NK-92 (cell line): ENCODE data around the gene PAFAH1B1.
"Not testable (repeated sequence)": the region's sequence is repeated elsewhere in the genome, so short reads cannot be mapped to it uniquely, and the experiment has no call there.

Source experiments
- DNase-seq: peaks from one replicate; lab custom pipeline; 2025; ENCODE audit not compliant: unreplicated experiment; lab: John Stamatoyannopoulos, UW

Gene PAFAH1B1

GRCh38 chr17:2634361-2634960 is 41.0 kb downstream of the PAFAH1B1 start:
- no peak for DNase-seq

- DNase-seq, result no peak
These were observed 41.8 kb downstream of the PAFAH1B1 start for GRCh38 chr17:2635241-2635640.

- no peak for DNase-seq
These were observed 42.2 kb downstream of the PAFAH1B1 start for GRCh38 chr17:2635675-2636074.

DNA sequence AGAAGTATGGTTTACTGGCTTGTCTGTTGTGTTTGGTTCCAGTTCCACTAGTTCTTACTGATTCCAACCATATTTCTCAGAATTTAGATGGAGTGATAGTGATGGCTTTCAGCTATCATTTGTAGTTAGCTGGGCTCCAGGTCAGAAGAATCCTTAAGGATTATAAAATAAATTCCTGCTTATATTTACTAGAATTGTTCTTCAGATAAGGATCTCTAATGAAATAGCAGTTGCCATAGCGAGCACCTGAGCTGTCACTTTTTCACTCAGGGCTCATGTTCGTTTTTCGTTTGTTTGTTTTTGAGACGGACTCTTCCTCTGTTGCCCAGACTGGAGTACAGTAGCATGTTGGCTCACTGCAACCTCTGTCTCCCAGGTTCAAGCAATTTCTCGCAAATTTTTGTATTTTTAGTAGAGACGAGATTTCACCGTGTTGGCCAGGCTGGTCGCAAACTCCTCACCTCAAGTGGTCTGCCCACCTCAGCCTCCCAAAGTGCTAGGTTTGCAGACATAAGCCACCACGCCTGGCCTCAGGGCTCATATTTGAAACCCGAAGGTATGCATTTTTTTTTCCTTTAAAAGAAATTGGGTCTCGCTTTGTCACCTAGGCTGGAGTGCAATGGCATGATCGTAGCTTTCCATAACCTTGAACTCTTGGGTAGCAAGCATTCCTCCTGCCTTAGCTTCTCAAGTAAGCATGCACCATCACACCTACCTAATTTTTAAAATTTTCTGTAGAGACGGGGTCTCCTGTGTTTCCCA is 42.9 kb downstream of the PAFAH1B1 start:
- DNase-seq, result no peak

- no peak for DNase-seq
These were observed 44.0 kb downstream of the PAFAH1B1 start for GRCh38 chr17:2637422-2637821.

GRCh38 chr17:2644971-2645370 is 51.5 kb downstream of the PAFAH1B1 start:
- DNase-seq, result no peak

DNA sequence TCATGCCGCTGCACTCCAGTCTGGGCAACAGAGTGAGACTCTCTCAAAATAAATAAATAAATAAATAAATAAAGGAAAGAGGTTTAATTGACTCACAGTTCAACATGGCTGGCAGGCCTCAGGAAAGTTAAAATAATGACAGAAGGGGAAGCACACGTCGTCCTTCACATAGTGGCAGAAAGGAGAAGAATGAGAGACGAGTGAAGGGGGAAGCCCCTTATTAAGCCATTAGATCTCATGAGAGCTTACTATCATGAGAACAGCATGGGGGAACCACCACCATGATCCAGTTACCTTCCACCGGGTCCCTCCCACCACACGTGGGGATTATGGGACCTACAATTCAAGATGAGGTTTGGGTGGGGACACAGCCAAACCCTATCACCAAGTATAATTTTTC is 54.5 kb downstream of the PAFAH1B1 start:
- no peak for DNase-seq

DNA sequence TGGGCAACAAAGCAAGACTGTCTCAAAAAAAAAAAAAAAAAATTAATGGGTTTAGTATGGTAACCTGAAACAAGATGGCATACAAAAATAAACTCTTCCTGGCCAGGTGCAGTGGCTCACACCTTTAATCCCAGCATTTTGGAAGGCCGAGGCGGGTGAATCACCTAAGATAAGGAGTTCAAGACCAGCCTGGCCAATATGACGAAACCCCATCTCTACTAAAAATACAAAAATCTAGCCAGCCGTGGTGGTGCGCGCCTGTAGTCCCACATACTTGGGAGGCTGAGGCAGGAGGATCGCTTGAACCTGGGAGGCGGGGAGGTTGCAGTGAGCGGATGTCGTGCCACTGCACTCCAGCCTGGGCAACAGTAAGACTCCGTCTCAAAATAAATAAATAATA is 55.7 kb downstream of the PAFAH1B1 start:
- no peak for DNase-seq

GRCh38 chr17:2652911-2653310 is 59.5 kb downstream of the PAFAH1B1 start:
- not testable (repeated sequence) for DNase-seq

GRCh38 chr17:2655546-2655945 is 62.1 kb downstream of the PAFAH1B1 start:
- no peak for DNase-seq

DNA sequence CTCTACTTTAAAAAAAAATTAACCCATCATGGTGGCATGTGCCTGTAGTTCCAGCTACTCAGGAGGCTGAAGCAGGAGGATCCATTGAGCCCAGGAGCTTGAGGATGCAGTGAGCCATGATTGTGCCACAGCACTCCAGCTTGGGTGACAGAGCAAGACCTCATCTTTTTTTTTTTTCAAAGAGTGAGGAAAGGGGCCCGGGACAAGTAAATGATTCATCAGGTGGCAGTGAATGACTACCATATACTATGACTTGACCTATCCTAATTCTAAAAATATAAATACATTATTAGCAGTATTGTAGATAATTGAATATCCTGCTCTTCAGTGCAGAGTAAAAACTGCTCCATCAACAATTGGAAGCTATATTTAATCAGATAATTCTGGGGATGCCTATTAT is 62.8 kb downstream of the PAFAH1B1 start:
- DNase-seq, result no peak

- not testable (repeated sequence) for DNase-seq
These were observed 65.9 kb downstream of the PAFAH1B1 start for GRCh38 chr17:2659337-2659736.

DNA sequence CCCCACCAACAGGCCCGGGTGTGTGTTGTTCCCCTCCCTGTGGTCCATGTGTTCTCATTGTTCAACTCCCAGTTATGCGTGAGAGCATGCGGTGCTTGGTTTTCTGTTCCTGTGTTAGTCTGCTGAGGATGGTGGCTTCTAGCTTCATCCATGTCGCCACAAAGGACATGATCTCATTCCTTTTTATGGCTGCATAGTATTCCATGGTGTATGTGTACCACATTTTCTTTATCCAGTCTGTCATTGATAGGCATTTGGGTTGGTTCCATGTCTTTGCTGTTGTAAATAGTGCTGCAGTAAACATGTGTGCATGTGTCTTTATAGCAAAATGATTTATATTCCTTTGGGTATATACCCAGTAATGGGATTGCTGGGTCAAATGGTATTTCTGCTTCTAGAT is 67.0 kb downstream of the PAFAH1B1 start:
- DNase-seq, result not testable (repeated sequence)

DNA sequence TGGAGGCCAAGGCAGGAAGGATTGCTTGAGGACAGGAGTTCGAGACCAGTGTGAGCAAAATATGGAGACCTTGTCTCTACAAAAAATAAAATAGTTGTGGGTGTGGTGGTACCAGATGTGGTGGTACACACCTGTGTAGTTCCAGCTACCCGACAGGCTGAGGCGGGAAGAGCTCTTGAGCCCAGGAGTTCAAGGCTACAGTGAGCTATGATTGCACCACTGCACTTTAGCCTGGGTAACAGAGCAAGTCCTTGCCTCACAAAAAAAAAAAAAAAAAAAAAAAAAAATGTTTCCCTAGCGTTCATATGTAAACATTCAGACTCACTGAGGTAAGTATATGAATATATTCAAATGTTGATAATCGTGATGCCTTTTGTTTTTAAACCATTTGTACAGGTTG is 78.6 kb downstream of the PAFAH1B1 start:
- DNase-seq, result no peak

- not testable (repeated sequence) for DNase-seq
These were observed 85.8 kb downstream of the PAFAH1B1 start for GRCh38 chr17:2679247-2679646.

DNA sequence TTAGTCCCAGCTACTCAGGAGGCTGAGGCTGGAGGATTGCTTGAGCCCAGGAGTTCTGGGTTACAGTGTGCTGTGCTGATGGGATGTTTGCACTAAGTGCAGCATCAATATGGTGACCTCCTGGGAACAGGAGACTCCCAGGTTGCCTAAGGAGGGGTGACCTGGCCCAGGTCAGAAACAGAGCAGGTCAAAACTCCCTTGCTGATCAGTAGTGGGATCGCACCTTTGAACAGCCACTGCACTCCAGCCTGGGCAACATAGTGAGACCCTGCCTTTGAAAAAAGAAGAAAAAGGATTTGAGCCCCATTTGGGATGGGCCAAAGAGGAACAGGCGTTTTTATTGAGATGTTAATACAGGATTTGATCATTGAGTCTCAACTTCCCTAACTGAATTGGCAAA is 87.5 kb downstream of the PAFAH1B1 start:
- DNase-seq, result no peak

DNA sequence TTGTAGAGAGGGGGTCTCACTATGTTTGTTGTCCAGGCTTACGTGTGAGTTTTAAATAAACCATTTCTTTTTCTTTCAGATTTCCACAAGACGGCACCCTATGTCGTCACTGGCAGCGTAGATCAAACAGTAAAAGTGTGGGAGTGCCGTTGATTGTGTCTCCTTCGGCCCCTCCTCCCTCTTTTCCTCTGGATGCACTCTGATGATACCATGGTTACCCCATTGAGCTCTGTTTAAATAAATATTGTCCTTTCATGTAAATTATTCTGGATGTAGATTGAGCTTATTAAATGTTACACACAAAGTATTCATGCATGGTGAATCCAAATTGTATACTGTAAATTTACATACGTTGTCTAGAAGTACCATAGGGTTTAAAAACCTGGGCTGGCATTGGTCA is 88.2 kb downstream of the PAFAH1B1 start:
- no peak for DNase-seq

GRCh38 chr17:2682176-2682938 is 88.9 kb downstream of the PAFAH1B1 start:
- DNase-seq, result no peak

- DNase-seq, result no peak
These were observed 90.5 kb downstream of the PAFAH1B1 start for GRCh38 chr17:2683912-2684311.

GRCh38 chr17:2684549-2684948 is 91.1 kb downstream of the PAFAH1B1 start:
- no peak for DNase-seq

GRCh38 chr17:2685696-2686095 is 92.2 kb downstream of the PAFAH1B1 start:
- no peak for DNase-seq

- DNase-seq, result no peak
These were observed 93.6 kb downstream of the PAFAH1B1 start for GRCh38 chr17:2687074-2687418.
